Testis (tissue), 3 donors: ENCODE measurements around the gene ANKRD12. TPM values are rescaled to one million over a fixed set of nuclear protein-coding genes. Genes with fewer than 3 reads are reported as not detected.

Experiments used
- DNase-seq: peaks from one replicate; pipeline ENCODE4 v3.0.0-alpha.2; 2019
- H3K27ac ChIP-seq, 2 donors: fragments of 200-600 bp; sonication (generic); one replicate each; pipeline ENCODE4 v1.5.1; 2019
- H3K27me3 ChIP-seq: fragments of 200-600 bp; sonication (generic); one replicate; pipeline ENCODE4 v1.5.1; 2019
- H3K36me3 ChIP-seq: fragments of 200-600 bp; sonication (generic); one replicate; pipeline ENCODE4 v1.5.1; 2017; ENCODE audit warnings: low read depth; ENCODE audit errors: missing control alignments
- H3K4me1 ChIP-seq: fragments of 200-600 bp; sonication (generic); one replicate; pipeline ENCODE4 v1.5.1; 2019
- H3K4me3 ChIP-seq, 2 donors: fragments of 200-600 bp; sonication (generic); one replicate each; pipeline ENCODE4 v1.5.1; 2017 to 2019
- H3K9me3 ChIP-seq: fragments of 200-600 bp; sonication (generic); one replicate; pipeline ENCODE4 v1.5.1; 2017
- CTCF ChIP-seq, 3 experiments: fragments of 450-650 bp in 2 of 3; fragments of 200-600 bp in 1 of 3; sonication (generic) in 1 of 3; IDR thresholded peaks; one replicate each; pipeline ENCODE4 v1.5.1; 2016 to 2019; ENCODE audit warnings: antibody characterized with exemption in 3 of 3, mild to moderate bottlenecking in 2 of 3, moderate library complexity in 1 of 3
- POLR2A ChIP-seq: fragments of 450-650 bp; IDR thresholded peaks from one replicate; pipeline ENCODE4 v1.6.1; 2017; ENCODE audit warnings: antibody characterized with exemption, mild to moderate bottlenecking, moderate library complexity
- WGBS, 2 donors: methylation state at CpG; one replicate each; pipeline ENCODE4 v1.1.5; 2018; 5-methylcytosine and 5-hydroxymethylcytosine counted together
- intact Hi-C: fragments of 100-400 bp; cut with DNase I; formaldehyde crosslinking; loops from one replicate; pipeline ENCODE4 v1.15.1; 2023; ENCODE audit warnings: low total_unique reads
- polyA plus RNA-seq: library from polyadenylated mRNA; stranded (reverse); fragments of 350-450 nt; fragmentation: Illumina TruSeq; extraction: RNeasy Lipid Tissue Mini Kit (QIAGEN cat#74804); gene quantifications from one replicate; pipeline ENCODE4 v1.2.3, GENCODE V29; 2014; ENCODE audit warnings: low read depth, low replicate concordance; ENCODE audit not compliant: insufficient read depth
- total RNA-seq, 2 donors: library from RNA; depleted of rRNA; stranded (reverse); fragments of >200 nt; gene quantifications; one replicate each; pipeline ENCODE4 v1.2.3, GENCODE V29; 2016

The ANKRD12 gene
- total and polyA plus RNA-seq, 3 donors from 2014 or later = 4.5 to 59.7 (median 58.5) TPM

- Histone ChIP-seq H3K9me3 (no peaks in the 10 kb centered on the region), H3K4me3 (no peak overlapping the region), H3K27ac (no peak overlapping the region), H3K27me3 (no peaks in the 10 kb centered on the region), H3K4me1 (no peaks in the 10 kb centered on the region), H3K36me3 (no peaks in the 10 kb centered on the region)
- WGBS, 2 donors = 86 to 95% methylated on average over 4 of the region's 4 CpGs
- intact Hi-C loops = no loop called here
- no peak for TF ChIP-seq POLR2A
- TF ChIP-seq CTCF (IDR thresholded peaks at IDR 0.05) = no peak
- DNase-seq = no peak
Measured at GRCh38 chr18:9172506-9173127, 36.0 kb downstream of the ANKRD12 start.

DNA sequence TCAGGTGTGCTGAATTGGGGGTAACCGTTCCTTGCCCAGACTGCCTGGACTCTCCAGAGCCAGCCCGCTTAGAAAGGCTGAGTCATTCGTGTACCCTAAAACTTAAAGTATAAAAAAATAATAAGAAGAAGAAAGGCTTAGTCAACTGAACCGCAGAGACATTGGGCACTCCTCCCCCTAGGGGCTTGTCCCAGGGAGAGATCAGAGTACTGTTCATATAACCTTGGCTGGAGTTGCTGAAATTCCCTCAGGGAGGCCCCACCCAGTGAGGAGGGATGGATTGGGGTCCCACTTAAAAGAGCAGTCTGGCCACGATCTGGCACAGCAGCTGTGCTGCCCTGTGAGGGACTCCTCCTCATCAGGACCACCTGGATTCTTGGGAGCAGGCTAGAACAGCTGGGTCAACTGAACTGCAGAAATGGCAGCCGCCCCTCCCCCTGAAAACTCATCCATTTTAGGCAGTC is 37.2 kb downstream of the ANKRD12 start:
- DNase-seq = no peak
- Histone ChIP-seq H3K27me3 (no peaks in the 10 kb centered on the region), H3K27ac (no peak overlapping the region), H3K36me3 (no peaks in the 10 kb centered on the region), H3K4me1 (no peaks in the 10 kb centered on the region), H3K9me3 (no peaks in the 10 kb centered on the region), H3K4me3 (no peak overlapping the region)
- no peak for TF ChIP-seq POLR2A
- TF ChIP-seq CTCF (IDR thresholded peaks at IDR 0.05) = no peak
- intact Hi-C loops = no loop called here
- WGBS, 2 donors = 78 to 83% methylated on average over 6 of the region's 6 CpGs

- Histone ChIP-seq H3K4me3 (no peak overlapping the region), H3K4me1 (no peaks in the 10 kb centered on the region), H3K36me3 (no peaks in the 10 kb centered on the region), H3K9me3 (no peaks in the 10 kb centered on the region), H3K27me3 (no peaks in the 10 kb centered on the region), H3K27ac (no peak overlapping the region)
- intact Hi-C loops = no loop called here
- WGBS, 2 donors = 91 to 98% methylated on average over 4 of the region's 4 CpGs
- TF ChIP-seq POLR2A (no peak), CTCF (IDR thresholded peaks at IDR 0.05) (no peak)
- DNase-seq = no peak
Measured at GRCh38 chr18:9174302-9174701, 37.7 kb downstream of the ANKRD12 start.

DNA sequence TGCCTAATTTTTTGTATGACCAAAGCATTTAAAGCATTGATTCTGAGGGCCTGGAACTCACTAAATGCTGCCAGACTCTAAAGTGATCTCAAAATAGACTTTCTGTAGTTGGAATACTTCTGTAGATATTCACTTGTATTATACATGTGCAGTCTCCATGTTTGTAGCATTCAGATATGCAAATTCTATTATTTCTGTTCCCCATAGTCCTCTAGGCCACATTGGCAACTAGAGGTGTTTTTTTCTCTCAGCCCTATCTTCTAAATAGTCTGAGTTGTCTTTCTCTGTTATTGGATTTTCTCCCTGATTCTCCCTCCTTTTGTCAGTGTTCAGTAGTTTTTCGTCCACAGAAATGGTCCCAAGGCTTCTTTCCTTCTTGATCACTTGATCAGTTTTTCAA is 38.5 kb downstream of the ANKRD12 start:
- TF ChIP-seq CTCF (IDR thresholded peaks at IDR 0.05) (no peak), POLR2A (no peak)
- Histone ChIP-seq H3K9me3 (no peaks in the 10 kb centered on the region), H3K4me3 (no peak overlapping the region), H3K36me3 (no peaks in the 10 kb centered on the region), H3K27me3 (no peaks in the 10 kb centered on the region), H3K27ac (no peak overlapping the region), H3K4me1 (no peaks in the 10 kb centered on the region)
- WGBS, 2 donors = 92 to 94% methylated on average over 1 of the region's 1 CpG
- intact Hi-C loops = no loop called here
- DNase-seq = no peak

- DNase-seq = no peak
- Histone ChIP-seq H3K27ac (no peak overlapping the region), H3K4me1 (no peaks in the 10 kb centered on the region), H3K4me3 (no peak overlapping the region), H3K27me3 (no peaks in the 10 kb centered on the region), H3K36me3 (no peaks in the 10 kb centered on the region), H3K9me3 (no peaks in the 10 kb centered on the region)
- 69 to 77% methylated on average over 6 of the region's 6 CpGs for WGBS, 2 donors
- TF ChIP-seq CTCF (IDR thresholded peaks at IDR 0.05) = no peak
- TF ChIP-seq POLR2A = no peak
- intact Hi-C loops = no loop called here
Measured at GRCh38 chr18:9177031-9177430, 40.5 kb downstream of the ANKRD12 start.
